Trophoblast cell (in vitro differentiated cells and primary cell): ENCODE results near the gene POLD2.

ENCODE experiments used
- DNase-seq, 2 donors: peaks; one replicate each; pipeline ENCODE4 v3.0.0-alpha.2; 2016
- H2AFZ ChIP-seq: 2 replicates; pipeline ENCODE4 v1.6.1; 2013; ENCODE audit warnings: low read length, moderate library complexity, mild to moderate bottlenecking; ENCODE audit not compliant: insufficient read depth, poor library complexity
- H2AK5ac ChIP-seq: 2 replicates; pipeline ENCODE4 v1.6.1; 2013; ENCODE audit warnings: mild to moderate bottlenecking, low read length
- H2BK120ac ChIP-seq: 2 replicates; pipeline ENCODE4 v1.6.1; 2013; ENCODE audit warnings: low read length, mild to moderate bottlenecking, moderate library complexity; ENCODE audit not compliant: insufficient read depth, poor library complexity
- H2BK12ac ChIP-seq: 2 replicates; pipeline ENCODE4 v1.6.1; 2013; ENCODE audit warnings: mild to moderate bottlenecking, low read length, moderate library complexity
- H2BK5ac ChIP-seq: 2 replicates; pipeline ENCODE4 v1.6.1; 2013; ENCODE audit warnings: low read length, low read depth, moderate library complexity, mild to moderate bottlenecking; ENCODE audit not compliant: poor library complexity
- H3K14ac ChIP-seq: 2 replicates; pipeline ENCODE4 v1.6.1; 2013; ENCODE audit warnings: mild to moderate bottlenecking, low read length
- H3K18ac ChIP-seq: 2 replicates; pipeline ENCODE4 v1.6.1; 2013; ENCODE audit warnings: mild to moderate bottlenecking, low read length
- H3K23ac ChIP-seq: 2 replicates; pipeline ENCODE4 v1.6.1; 2013; ENCODE audit warnings: low read length
- H3K27ac ChIP-seq: 2 replicates; pipeline ENCODE4 v1.5.1; 2013; ENCODE audit warnings: low read depth, mild to moderate bottlenecking, inconsistent platforms, low read length, moderate library complexity
- H3K27me3 ChIP-seq: 2 replicates; pipeline ENCODE4 v1.6.1; 2013; ENCODE audit warnings: inconsistent platforms, mild to moderate bottlenecking, low read length, moderate library complexity; ENCODE audit not compliant: insufficient read depth
- H3K36me3 ChIP-seq, 2 experiments: 1 replicate in 1 of 2; 2 replicates in 1 of 2; pipeline ENCODE4 v1.6.1; 2013; ENCODE audit warnings: low read length in 2 of 2, mild to moderate bottlenecking in 2 of 2, moderate library complexity in 1 of 2; ENCODE audit not compliant: insufficient read depth in 2 of 2, control insufficient read depth in 1 of 2
- H3K4ac ChIP-seq: 2 replicates; pipeline ENCODE4 v1.6.1; 2013; ENCODE audit warnings: low read depth, mild to moderate bottlenecking, low read length, moderate library complexity
- H3K4me1 ChIP-seq, 2 experiments: 1 replicate in 1 of 2; 2 replicates in 1 of 2; pipeline ENCODE4 v1.6.1; 2013; ENCODE audit warnings: low read length in 2 of 2, mild to moderate bottlenecking in 2 of 2, moderate library complexity in 1 of 2; ENCODE audit not compliant: insufficient read depth in 2 of 2, control insufficient read depth in 1 of 2
- H3K4me2 ChIP-seq: 2 replicates; pipeline ENCODE4 v1.6.1; 2013; ENCODE audit warnings: inconsistent platforms, mild to moderate bottlenecking, low read length, moderate library complexity
- H3K4me3 ChIP-seq: 2 replicates; pipeline ENCODE4 v1.5.1; 2013; ENCODE audit warnings: mild to moderate bottlenecking, low read depth, low read length, inconsistent platforms
- H3K79me1 ChIP-seq: one replicate; pipeline ENCODE4 v1.6.1; 2013; ENCODE audit warnings: low read length
- H3K79me2 ChIP-seq: 2 replicates; pipeline ENCODE4 v1.6.1; 2013; ENCODE audit warnings: low read length, mild to moderate bottlenecking; ENCODE audit not compliant: control insufficient read depth, insufficient read depth, poor library complexity
- H3K9ac ChIP-seq: 2 replicates; pipeline ENCODE4 v1.6.1; 2013; ENCODE audit warnings: mild to moderate bottlenecking, low read length
- H3K9me3 ChIP-seq: 2 replicates; pipeline ENCODE4 v1.6.1; 2013; ENCODE audit warnings: low read depth, mild to moderate bottlenecking, control low read depth, inconsistent platforms, low read length; ENCODE audit not compliant: insufficient read depth
- H4K12ac ChIP-seq: 2 replicates; pipeline ENCODE4 v1.6.1; 2013; ENCODE audit warnings: low read depth, mild to moderate bottlenecking, low read length, moderate library complexity
- H4K8ac ChIP-seq: 2 replicates; pipeline ENCODE4 v1.6.1; 2013; ENCODE audit warnings: low read depth, mild to moderate bottlenecking, low read length, moderate library complexity
- H4K91ac ChIP-seq: one replicate; pipeline ENCODE4 v1.6.1; 2013; ENCODE audit warnings: low read depth, mild to moderate bottlenecking, low read length, moderate library complexity
- WGBS: extraction: QIAGEN DNeasy Blood & Tissue Kit; methylation state at CpG from one replicate; pipeline ENCODE4 v1.1.7; 2013; ENCODE audit warnings: missing lambda C conversion rate; ENCODE audit not compliant: insufficient read length, insufficient coverage; ENCODE audit errors: extremely low coverage; 5-methylcytosine and 5-hydroxymethylcytosine counted together

POLD2 gene

DNA sequence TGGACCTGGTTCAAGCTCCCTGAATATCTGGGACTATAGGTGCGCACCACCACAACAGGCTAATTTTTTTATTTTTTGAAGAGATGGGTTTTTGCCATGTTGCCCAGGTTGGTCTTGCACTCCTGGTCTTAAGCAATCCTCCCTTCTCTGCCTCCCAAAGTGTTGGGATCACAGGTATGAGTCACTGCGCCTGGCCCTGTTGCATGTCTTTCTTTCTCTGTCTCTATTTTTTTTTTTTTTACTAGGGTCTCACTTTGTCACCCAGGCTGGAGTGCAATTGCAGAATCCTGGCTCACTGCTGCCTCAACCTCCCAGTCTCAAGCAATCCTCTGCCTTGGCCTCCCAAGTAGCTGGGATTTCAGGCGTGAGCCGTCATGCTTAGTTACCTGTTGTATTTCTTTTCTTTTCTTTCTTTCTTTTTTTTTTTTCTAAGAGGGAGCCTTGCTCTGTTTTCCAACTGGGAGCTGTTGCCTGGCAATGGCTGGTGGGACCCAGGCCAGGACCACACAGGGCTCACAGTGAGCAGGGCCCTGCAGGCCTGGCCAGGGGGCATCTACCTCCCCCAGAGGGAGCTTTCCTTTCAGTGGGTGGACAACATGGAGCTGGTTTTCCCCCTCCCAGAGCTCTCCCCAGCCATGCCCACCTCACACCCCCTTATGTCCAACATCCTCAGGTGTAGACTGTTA is 11.7 kb upstream of the POLD2 start:
- no peak overlapping the region for H3K4ac ChIP-seq
- no peak overlapping the region for H4K12ac ChIP-seq
- no peak overlapping the region for H3K14ac ChIP-seq
- no peak overlapping the region for H3K4me2 ChIP-seq
- H3K23ac ChIP-seq, result no peak overlapping the region
- H2AK5ac ChIP-seq, result no peak overlapping the region
- no peak overlapping the region for H3K9ac ChIP-seq
- no peak overlapping the region for H2BK12ac ChIP-seq
- no peaks in the 10 kb centered on the region for H3K79me2 ChIP-seq
- H3K36me3 ChIP-seq, result no peaks in the 10 kb centered on the region
- no peaks in the 10 kb centered on the region for H3K27me3 ChIP-seq
- no peak overlapping the region for H2BK120ac ChIP-seq
- H3K79me1 ChIP-seq, result peaks cover 9% of the 10 kb centered on the region
- DNase-seq, result peak; percentile 23 to 51
- no peak overlapping the region for H3K27ac ChIP-seq
- no peak overlapping the region for H3K18ac ChIP-seq
- H2AFZ ChIP-seq, result no peak overlapping the region
- H3K9me3 ChIP-seq, result no peaks in the 10 kb centered on the region
- no CpG with 5 or more reads among the region's 4 CpGs for WGBS
- no peak overlapping the region for H3K4me3 ChIP-seq
- no peak overlapping the region for H2BK5ac ChIP-seq
- H3K4me1 ChIP-seq, result peaks cover 19 to 26% of the 10 kb centered on the region in 2 experiments
- no peak overlapping the region for H4K91ac ChIP-seq
- H4K8ac ChIP-seq, result no peak overlapping the region

- Histone ChIP-seq H2AFZ (no peak overlapping the region), H3K27ac (no peak overlapping the region), H2BK5ac (no peak overlapping the region), H4K91ac (no peak overlapping the region), H2BK120ac (no peak overlapping the region), H3K9ac (no peak overlapping the region), H2BK12ac (no peak overlapping the region), H3K4me3 (no peak overlapping the region), H3K27me3 (no peaks in the 10 kb centered on the region), H3K79me1 (peaks cover 9% of the 10 kb centered on the region), H3K4ac (no peak overlapping the region), H3K23ac (no peak overlapping the region), H4K12ac (no peak overlapping the region), H3K4me2 (no peak overlapping the region), H3K9me3 (no peaks in the 10 kb centered on the region), H3K36me3 (no peaks in the 10 kb centered on the region), H3K4me1 (peaks cover 19 to 24% of the 10 kb centered on the region in 2 experiments), H3K18ac (no peak overlapping the region), H3K79me2 (no peaks in the 10 kb centered on the region), H3K14ac (no peak overlapping the region), H2AK5ac (no peak overlapping the region), H4K8ac (no peak overlapping the region)
- no CpG with 5 or more reads among the region's 3 CpGs for WGBS
- DNase-seq, result no peak
These were observed 9.9 kb upstream of the POLD2 start for GRCh38 chr7:44133295-44133694.

GRCh38 chr7:44132039-44132438 is 8.7 kb upstream of the POLD2 start:
- Histone ChIP-seq H3K18ac (no peak overlapping the region), H2AK5ac (no peak overlapping the region), H4K8ac (no peak overlapping the region), H4K12ac (no peak overlapping the region), H3K9ac (no peak overlapping the region), H3K23ac (no peak overlapping the region), H3K4ac (no peak overlapping the region), H3K36me3 (no peaks in the 10 kb centered on the region), H3K4me1 (peaks cover 19 to 24% of the 10 kb centered on the region in 2 experiments), H3K79me2 (no peaks in the 10 kb centered on the region), H3K14ac (no peak overlapping the region), H3K4me2 (no peak overlapping the region), H2BK120ac (no peak overlapping the region), H3K9me3 (peaks cover 4% of the 10 kb centered on the region), H3K79me1 (peaks cover 9% of the 10 kb centered on the region), H3K27ac (peak overlapping the region; percentile 21), H3K4me3 (no peak overlapping the region), H4K91ac (peak overlapping the region; percentile 11), H2AFZ (no peak overlapping the region), H2BK5ac (no peak overlapping the region), H3K27me3 (no peaks in the 10 kb centered on the region), H2BK12ac (no peak overlapping the region)
- peak; percentile 6 to 61 for DNase-seq
- no CpG with 5 or more reads among the region's 2 CpGs for WGBS

GRCh38 chr7:44131173-44132029 is 8.1 kb upstream of the POLD2 start:
- H2BK5ac ChIP-seq, result no peak overlapping the region
- H3K18ac ChIP-seq, result peak overlapping the region; percentile 2
- no peaks in the 10 kb centered on the region for H3K27me3 ChIP-seq
- no peak overlapping the region for H3K23ac ChIP-seq
- no peak overlapping the region for H2AFZ ChIP-seq
- H4K8ac ChIP-seq, result no peak overlapping the region
- H2AK5ac ChIP-seq, result peak overlapping the region; percentile 8
- H4K12ac ChIP-seq, result no peak overlapping the region
- DNase-seq, result peak; percentile 33 to 64
- no CpG with 5 or more reads among the region's 12 CpGs for WGBS
- H3K9me3 ChIP-seq, result peaks cover 4% of the 10 kb centered on the region
- H3K4ac ChIP-seq, result no peak overlapping the region
- peaks cover 19 to 24% of the 10 kb centered on the region in 2 experiments for H3K4me1 ChIP-seq
- no peak overlapping the region for H3K9ac ChIP-seq
- H4K91ac ChIP-seq, result peak overlapping the region; percentile 46
- H3K27ac ChIP-seq, result peak overlapping the region; percentile 21
- H2BK12ac ChIP-seq, result peak overlapping the region; percentile 63
- H3K36me3 ChIP-seq, result no peaks in the 10 kb centered on the region
- no peaks in the 10 kb centered on the region for H3K79me2 ChIP-seq
- no peak overlapping the region for H2BK120ac ChIP-seq
- H3K14ac ChIP-seq, result peak overlapping the region; percentile 16
- H3K79me1 ChIP-seq, result peaks cover 9% of the 10 kb centered on the region
- no peak overlapping the region for H3K4me3 ChIP-seq
- no peak overlapping the region for H3K4me2 ChIP-seq
